HG03575 (cell line): ENCODE data around the gene TARS1.

Source experiments
- ATAC-seq: cut with Tn5 transposase; IDR thresholded peaks from one replicate; pipeline ENCODE4 v1.9.1; 2021; ENCODE audit not compliant: unreplicated experiment, insufficient number of reproducible peaks, low FRiP score; ENCODE audit errors: extremely low read depth

The TARS1 gene

DNA sequence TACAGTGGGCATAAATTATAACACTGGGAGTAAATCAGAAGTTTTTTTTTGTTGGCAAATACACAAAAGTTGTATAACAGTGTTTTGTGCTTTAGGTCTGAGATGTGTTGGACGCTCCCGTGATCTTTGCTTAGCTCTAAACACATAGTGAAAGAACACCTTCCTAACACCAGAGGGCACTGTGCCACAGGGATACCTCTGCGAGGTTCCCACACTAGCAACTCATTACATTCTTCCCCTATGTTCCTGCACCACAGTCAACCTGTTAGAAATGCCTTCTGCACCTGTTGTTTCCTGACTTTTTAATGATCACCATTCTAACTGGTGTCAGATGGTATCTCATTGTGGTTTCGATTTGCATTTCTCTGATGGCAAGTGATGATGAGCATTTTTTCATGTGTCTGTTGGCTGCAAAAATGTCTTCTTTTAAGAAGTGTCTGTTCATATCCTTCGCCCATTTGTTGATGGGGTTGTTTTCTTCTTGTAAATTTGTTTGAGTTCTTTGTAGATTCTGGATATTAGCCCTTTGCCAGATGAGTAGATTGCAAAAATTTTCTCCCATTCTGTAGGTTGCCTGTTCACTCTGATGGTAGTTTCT lies 4.8 kb upstream of the TARS1 start:
- ATAC-seq, result peak; percentile 48

GRCh38 chr5:33438996-33439395 lies 1.8 kb upstream of the TARS1 start:
- no peak for ATAC-seq

DNA sequence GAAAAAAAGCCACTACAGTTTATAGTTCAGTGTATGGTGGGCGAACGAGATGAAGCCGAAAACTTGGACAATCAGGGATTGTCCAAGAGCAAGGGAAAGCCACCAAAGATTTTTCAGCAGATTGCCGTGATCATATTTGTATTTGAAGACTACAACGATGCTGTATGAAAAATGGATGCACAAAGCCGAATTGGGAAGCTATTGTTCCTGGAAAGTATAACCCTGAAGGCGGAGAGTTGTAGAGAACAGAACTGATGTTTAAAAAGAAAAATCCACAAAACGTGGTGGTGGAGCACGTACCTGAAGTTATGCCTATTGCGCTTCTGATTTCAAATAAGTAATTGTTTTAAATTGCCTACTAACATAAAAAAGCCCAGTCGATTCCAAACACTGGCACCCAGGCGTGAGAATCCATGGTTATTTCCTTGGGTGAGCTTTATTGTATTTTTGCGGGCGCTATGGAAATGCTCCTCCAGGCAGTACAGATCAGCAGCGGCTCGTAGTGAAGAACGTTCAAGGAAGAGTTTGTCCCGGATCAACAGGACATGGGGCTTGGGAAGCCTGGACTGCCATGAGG lies 772 bp upstream of the TARS1 start:
- ATAC-seq, result no peak

DNA sequence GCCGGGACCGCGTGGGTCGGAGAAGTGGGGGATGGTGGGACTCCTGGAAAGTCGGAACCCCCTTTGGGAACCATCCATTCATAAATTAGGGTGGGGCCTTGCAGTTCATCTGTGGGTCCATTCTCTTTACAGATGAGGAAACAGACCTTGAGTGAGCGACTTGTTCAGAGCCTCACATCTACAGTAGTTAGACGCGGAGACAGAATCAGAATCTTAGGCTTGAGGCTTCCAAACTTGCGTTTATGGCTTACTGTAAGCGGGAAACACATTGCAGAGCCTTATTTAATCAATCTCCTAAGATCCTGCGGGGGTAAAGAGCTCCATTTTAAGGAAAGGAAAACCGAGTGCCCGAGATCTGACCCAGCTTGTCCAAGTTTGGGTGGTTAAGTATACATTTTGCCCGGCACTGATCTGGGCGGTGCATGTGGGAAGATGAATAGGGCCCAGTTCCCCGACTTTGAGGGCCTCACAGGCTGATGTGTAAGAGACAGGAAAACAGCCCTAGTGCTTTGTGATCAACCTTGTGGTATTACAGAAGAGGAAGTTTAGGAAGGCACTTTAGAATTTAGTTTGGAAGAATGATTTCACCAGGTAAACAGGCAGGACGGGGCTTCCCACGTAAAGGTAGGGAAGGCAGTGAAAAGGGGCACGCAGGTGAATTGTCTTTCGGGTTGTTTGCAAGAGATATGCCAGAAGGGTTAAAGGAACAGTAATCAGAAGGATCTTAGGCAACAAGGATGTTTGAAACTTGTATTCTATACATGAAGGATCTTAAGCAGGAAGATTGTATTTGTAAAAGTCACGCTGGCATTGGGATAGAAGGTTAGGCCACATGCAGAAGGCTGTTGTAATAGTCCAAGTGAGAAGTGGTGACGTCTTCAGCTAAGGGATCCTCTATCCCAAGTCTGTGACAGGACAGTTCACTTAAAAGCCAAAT lies 744 bp downstream of the TARS1 start:
- no peak for ATAC-seq

DNA sequence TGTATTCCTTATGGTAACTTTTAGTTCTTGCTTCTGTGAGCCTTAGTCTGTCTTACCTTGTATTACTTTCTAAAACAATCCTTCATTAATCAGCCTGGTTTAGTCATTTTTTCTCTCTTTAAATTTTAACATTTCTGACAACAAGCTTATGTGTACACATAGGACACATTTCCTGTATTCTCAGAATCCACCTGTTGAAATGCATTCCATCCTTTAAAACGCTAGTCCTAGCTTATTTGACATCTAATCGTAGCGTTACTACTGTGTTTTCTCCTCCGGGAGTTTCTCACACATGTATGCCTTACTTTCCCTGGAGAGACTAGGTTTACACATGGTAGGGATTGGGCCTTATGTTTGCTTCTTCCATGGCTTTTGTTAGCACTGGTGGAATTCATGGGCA lies 3.8 kb downstream of the TARS1 start:
- no peak for ATAC-seq

- ATAC-seq, result no peak
Measured at GRCh38 chr5:33445798-33446197, 5.0 kb downstream of the TARS1 start.

GRCh38 chr5:33448118-33448517 lies 7.4 kb downstream of the TARS1 start:
- no peak for ATAC-seq

- no peak for ATAC-seq
Measured at GRCh38 chr5:33457126-33457525, 16.4 kb downstream of the TARS1 start.

GRCh38 chr5:33457817-33458216 lies 17.1 kb downstream of the TARS1 start:
- ATAC-seq, result no peak

DNA sequence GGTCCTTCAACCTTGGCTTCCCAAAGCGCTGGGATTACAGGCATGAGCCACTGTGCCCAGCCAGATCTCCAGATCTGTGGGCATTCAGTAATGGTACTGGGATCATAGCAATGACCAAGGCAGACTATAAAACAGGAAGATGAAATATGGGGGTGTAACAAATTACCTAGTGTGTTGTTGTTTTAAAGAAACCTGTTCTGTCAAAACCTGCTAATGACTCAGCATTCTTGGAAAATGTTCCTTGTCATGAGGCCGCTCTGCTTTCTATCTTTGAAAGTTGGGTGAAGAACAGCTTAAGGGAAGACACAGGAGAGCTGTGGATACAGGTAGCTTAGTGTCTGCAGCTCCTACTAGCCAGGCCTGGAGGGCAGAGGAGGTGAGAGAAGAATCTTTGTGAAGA lies 19.4 kb downstream of the TARS1 start:
- no peak for ATAC-seq

GRCh38 chr5:33462456-33462855 lies 21.7 kb downstream of the TARS1 start:
- no peak for ATAC-seq

GRCh38 chr5:33465120-33465519 lies 24.4 kb downstream of the TARS1 start:
- ATAC-seq, result no peak

DNA sequence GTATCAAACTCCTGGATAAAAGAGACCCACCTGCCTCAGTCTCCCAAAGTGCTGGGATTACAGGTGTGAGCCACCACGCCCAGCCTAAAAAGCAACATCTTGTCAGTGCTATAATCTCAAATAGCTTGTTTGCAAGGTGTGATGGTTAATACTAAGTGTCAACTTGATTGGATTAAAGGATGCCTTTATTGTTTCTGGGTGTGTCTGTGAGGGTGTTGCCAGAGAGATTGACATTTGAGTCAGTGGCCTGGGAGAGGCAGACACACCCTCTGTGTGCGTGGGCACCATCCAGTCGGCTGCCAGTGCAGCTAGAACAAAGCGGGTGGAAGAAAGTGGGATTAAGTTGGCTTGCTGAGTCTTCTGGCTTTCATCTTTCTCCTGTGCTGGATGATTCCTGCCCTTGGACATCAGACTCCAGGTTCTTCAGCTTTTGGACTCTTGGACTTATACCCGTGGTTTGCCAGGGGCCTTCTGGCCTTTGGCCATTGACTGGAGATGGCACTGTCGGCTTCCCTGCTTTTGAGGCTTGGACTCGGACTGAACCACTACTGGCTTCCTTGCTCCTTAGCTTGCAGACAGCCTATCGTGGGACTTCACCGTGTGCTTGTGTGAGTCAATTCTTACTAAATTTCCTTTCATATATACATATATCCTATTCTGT lies 28.1 kb downstream of the TARS1 start:
- ATAC-seq, result no peak

GRCh38 chr5:33470544-33470943 lies 29.8 kb downstream of the TARS1 start:
- no peak for ATAC-seq

GRCh38 chr5:33472805-33473409 lies 32.1 kb downstream of the TARS1 start:
- no peak for ATAC-seq

GRCh38 chr5:33474004-33474403 lies 33.2 kb downstream of the TARS1 start:
- no peak for ATAC-seq

GRCh38 chr5:33474931-33475499 lies 34.2 kb downstream of the TARS1 start:
- no peak for ATAC-seq

GRCh38 chr5:33475706-33476105 lies 34.9 kb downstream of the TARS1 start:
- ATAC-seq, result no peak

GRCh38 chr5:33476992-33477391 lies 36.2 kb downstream of the TARS1 start:
- ATAC-seq, result no peak
